HG03175 (cell line): ENCODE results near the gene ZNF169.
"Not testable (repeated sequence)": the region's sequence is repeated elsewhere in the genome, so short reads cannot be mapped to it uniquely, and the experiment has no call there.

Experiments used
- ATAC-seq: cut with Tn5 transposase; IDR thresholded peaks from one replicate; pipeline ENCODE4 v1.9.1; 2021; ENCODE audit warnings: mild to moderate bottlenecking, moderate library complexity; ENCODE audit not compliant: unreplicated experiment

The ZNF169 gene

DNA sequence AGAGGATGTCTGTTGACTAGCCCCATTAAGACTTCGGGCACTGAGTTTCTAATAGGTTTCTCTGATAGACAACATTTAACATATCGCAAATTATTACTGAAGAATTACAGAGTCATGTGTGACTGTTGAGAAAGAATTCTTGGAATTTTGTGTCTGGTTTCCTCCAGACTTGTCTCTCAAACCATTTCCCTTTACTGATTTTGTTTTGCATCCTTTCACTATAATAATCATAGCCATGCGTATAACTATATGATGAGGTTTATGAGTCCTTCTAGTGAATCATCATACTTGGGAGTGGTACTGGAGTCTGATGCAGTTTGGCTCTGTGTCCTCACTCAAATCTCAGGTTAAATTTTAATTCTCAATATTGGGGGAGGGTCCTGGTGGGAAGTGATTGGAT, 27.0 kb downstream of the ZNF169 start:
- ATAC-seq = no peak

DNA sequence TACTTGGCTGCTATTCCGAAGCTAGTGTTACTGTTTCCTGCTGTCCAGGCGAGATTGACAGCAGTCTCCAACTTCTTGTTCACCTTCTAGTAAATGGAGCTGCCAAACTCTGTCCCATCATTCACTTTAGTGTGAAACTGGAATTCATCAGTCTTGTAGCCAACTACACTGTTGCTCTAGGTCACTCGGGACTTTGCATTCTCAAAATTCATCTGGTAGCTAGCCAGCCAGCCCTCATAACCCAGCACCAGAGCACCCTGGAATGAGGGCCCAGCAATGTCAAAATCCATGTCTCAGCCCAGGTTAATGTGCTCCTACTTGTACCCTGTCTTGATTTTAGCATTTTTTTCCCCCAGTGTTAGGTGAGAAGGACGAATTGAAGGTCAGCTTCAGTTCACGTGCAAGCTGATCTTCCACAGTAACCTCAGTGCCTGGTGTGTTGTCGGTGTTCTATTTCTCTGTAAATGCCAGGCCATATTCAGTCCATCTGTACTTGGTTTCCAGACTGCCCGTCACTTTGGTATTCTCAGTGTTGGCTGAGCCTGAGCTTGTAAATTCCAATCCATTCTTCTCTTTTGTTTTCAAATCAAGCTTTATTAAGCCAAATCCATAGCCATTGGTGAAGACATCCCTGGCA, 28.9 kb downstream of the ZNF169 start:
- ATAC-seq = no peak

DNA sequence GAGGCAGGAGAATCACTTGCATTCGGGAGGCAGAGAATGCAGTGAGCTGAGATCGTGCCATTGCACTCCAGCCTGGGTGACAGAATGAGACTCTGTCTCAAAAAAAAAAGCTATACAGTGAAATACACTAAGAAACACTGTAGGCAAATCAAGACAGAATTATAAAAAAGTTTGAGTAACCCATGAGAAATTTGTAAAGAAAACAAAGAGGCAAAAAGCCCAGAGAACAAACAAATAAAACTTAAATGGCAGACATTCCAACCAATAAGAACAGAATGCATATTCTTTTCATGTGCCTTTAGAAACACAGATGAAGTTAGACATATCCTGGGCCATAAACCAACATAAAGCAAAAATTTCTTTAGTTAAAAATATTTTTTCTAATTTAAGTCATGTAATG, 30.6 kb downstream of the ZNF169 start:
- ATAC-seq = no peak

DNA sequence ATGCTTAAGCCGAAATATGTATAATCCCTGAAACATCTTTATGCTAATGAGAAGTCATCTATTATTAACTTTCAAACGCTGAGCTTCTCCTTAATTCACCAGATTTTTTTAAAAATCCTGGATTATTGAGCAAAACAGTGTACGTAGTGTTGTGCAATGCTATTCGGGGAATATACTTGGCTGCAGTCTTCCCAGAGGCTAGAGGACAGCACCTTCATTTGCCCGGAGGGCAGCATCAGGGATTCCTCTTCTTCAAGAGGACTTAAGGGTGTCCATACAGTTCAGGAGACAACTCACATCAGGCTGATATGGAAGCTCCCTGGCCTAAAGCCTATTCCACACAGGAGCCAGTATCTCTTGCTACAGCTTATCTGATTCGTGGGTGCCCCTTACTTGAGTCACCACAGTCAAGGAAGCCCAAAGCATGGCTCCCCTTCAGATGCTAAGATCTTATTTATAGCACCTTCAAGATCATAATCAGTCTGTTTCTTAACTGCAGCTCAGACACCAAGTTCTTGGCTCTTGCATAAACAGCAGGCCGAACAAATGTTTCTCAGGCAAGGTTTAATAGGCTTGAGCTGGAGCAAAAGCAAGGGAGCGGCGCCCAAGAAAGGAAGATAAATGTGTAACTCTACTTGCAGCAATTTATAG, 40.0 kb downstream of the ZNF169 start:
- no peak for ATAC-seq

DNA sequence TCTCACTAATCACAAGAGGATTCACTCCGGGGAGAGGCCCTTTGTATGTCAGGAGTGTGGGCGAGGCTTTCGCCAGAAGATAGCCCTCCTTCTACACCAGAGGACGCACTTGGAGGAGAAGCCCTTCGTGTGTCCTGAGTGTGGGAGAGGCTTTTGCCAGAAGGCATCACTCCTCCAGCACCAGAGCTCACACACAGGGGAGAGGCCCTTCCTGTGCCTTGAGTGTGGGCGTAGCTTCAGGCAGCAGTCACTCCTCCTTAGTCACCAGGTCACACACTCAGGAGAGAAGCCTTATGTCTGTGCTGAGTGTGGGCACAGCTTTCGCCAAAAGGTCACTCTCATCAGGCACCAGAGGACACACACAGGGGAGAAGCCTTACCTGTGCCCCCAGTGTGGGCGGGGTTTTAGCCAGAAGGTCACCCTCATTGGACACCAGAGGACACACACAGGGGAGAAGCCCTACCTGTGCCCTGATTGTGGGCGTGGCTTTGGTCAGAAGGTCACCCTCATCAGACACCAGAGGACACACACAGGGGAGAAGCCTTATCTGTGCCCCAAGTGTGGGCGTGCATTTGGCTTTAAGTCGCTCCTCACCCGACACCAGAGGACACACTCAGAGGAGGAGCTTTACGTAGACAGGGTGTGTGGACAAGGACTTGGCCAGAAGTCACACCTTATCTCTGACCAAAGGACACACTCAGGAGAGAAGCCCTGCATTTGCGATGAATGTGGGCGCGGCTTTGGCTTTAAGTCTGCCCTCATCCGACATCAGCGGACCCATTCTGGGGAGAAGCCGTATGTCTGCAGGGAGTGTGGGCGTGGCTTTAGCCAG, 41.6 kb downstream of the ZNF169 start:
- no peak for ATAC-seq

DNA sequence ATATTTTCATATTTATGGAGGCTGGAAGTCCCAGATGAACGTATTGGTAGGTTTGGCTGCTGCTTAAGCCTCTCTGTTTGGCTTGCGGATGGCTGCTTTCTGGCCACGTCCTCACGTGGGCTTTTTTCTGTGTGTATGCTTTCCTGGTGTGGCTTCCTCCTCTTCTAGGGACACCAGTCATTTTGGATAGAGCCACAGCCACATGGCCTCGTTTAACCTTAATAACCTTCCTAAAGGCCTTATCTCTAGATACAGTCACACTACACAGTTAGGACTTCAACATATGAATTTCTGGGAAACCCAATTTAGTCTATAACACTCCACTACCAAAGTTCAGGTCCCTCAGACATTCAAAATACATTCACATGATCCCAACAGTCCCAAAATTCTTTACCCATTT, 42.5 kb downstream of the ZNF169 start:
- ATAC-seq = no peak

DNA sequence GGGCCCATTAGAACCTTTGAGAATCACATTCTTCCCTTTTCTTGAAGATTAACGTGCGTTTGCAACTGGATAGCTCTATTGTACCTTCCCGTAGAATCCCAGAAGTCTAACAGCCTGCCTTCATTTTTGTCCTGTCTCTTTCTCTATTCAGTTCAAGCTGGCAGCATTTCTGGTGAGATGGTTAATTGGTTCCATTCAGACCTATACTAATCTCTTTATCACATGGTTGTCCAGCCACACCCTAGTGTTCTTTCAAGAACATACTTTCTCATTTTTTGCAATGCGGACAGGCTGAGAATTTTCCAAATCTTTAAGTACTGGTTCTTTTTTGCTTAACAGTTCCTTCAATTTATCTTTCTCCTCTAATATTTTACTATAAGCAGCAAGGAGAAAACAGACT, 43.3 kb downstream of the ZNF169 start:
- ATAC-seq = no peak

DNA sequence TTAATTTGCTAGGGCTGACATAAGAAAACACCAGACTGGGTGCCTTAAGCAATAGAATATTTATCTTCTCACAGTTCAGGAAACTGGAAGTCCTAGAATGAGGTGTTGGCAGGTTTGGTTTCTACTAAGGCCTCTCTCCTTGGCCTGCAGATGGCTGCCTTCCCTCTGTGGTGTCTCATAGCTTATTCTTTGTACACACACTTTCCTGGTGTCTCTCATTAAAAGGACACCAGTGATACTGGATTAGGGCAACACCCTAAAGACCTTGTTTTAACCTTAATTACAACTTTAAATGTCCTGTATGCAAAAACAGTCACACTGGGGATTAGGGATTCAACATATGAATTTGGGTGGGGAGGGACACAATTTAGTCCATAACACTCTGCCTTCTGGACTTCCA, 44.2 kb downstream of the ZNF169 start:
- no peak for ATAC-seq

DNA sequence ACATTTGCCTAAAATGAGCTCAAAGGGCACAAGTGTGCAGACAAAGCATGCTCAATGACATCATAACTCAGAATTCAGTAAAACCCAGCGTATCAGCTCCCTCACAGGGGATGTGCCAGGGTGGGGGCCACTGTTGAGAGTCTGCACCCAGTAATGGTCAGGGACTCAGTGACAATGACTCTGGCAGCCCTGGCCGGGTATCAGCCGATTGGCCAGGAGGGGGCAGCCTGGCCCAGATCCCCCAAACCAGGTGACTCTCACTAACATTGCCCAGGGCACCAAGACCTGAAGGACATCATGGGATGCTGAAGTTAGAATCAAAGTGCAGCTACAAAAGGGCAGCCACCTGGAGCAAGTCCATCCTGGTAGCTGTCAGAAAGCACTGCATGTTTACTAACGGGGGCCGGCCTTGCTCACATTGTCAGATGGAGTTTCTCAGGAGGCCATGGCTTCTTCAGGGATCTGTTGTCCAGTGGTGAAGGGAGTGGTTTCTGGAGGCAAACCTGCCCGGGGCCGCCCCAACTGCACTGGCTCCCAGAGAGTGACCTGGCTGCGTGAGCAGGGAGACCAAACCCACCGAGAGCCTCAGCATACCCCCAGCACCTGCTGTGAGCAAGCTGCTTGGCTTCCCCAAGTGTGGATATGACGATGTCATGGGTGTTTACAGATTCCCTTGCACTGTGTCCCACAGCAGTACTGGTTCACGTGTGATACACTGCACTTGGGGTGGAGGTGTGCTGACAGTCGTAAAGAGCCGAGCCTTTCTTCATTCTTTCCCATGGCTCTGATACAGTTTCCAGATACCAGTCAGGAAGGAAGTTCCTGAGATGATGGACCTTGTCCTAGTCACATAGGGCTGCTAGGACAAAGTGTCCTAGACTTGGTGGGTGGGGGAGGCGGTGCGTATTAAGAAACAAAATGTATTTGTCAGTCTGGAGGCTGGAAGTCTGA, 56.2 kb downstream of the ZNF169 start:
- ATAC-seq = not testable (repeated sequence)

DNA sequence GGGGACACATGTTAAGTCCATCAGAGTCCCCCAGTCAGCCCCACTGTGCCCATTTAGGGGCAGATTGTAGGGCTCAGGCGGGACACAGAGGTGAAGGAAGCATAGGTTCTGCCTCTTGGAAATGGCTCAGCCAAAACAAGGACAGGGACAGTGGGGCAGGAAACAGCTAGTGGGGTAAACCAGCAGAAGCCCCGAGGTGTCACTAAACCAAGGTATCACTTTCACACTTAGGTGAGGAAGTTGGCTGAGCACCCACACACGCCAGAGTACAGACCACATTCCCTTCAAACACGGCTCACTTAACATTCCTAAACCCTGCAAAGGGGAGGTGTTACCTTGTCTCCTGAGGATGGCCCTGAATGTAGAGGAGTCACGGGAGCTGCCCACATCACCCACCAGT, 57.1 kb downstream of the ZNF169 start:
- ATAC-seq = not testable (repeated sequence)

DNA sequence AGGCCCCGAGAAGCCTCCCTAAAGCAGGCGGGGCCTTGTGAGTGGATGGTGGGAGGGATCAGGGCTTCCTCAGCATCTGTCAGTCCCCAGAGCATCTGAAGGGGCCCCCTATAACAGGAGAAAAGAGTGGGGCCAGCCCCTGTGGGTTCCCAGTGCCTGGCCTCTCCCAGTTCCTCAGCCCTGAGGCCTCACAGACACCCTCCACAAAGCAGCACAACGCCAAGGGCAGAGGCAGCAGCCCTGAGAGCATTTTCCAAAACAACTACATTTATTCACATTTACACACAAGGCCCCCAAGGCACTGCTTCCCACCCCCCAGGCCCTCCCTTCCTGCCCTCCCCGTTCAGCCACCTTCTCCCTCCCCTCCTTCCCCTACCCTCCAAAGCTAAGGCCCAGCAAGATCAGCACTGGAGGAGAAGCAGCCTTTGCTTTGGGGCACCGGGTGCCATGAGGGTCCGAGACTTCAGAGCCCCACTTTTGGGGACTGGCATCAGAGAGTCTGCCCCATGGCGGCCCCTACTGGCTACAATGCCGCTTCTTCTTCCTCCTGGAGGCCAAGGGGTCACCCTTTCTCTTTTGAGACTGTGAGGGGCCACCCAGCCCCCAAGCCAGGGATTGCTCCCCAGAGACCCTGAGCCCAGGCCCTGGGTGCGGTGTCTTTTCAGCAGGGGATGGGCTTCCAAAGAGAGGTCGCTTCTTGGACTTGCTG, 59.0 kb downstream of the ZNF169 start:
- ATAC-seq = not testable (repeated sequence)

DNA sequence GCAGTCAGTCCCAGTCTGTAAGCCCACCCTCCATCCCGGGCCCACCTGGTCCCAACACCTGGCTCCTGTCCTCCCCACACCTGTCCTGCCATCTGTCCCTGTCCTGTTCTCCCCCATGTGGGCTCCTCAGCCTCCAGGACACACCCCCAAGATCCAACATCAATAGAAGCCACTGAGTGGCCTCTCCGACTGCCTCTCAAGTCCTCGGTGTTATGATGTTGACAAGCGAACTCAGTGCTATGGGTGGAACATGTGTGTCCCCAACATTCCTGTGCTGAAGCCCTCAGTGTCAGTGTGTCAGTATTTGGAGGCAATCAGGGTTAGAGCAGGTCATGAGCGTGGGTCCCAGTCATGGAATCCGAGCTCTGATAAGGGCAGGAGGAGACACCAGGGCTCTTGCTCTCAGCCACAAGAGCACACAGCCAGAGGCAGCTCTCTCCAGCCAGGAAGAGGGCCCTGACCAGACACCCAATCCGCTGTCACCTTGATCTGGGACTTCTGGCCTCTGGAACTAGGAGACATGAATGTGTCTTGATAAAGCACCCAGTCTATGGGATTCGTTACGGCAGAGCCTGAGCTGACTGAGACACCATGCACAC, 63.3 kb downstream of the ZNF169 start:
- not testable (repeated sequence) for ATAC-seq

DNA sequence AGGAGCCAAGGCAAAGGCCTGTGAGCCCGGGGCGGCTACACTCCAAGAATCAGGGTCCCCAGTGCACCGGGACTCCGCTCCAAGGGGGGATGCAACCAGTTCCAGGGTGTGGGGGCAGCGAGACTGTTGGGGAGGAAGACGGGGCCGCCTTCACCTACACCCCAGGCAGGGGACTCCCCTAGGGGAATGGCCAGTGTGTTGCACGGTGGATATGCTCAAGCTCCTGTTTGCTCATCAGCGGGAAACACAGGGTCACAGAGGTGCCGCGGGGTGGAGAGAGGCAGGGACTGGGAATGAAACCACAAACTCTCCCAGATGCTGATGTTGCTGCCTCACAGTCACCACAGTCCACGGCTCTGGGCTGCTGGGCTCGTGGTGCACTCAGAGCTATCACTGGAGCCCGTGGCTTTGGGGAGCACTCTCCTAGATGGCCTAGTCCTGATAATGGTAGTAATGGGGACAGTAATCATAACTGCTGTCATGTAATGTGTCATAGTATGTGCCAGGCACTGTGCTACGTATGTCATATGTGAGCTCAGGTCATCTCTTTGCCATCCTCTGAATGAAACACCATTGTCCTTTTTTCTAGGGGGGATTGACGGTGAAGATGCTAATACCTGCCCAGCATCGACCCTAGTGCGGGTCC, 64.2 kb downstream of the ZNF169 start:
- ATAC-seq = not testable (repeated sequence)

DNA sequence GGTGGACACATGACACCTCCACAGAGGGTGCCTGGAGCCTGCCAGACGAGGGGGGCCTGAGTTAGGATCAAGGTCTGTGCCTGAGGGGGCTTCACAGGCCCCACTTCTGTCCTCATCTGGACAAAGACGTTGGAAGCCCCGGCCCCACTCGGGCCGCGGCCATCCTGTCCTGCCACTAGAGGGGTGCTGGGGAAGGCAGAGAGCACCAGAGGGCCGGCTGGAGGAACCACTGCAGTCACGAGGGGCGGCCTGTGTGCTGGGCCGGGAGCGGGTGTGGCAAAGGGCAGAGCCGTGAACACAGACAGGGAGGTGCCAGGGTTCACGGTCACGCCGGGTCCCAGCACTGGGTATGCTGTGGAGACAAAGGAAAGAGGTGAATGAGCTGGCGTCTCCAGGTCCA, 66.5 kb downstream of the ZNF169 start:
- not testable (repeated sequence) for ATAC-seq

DNA sequence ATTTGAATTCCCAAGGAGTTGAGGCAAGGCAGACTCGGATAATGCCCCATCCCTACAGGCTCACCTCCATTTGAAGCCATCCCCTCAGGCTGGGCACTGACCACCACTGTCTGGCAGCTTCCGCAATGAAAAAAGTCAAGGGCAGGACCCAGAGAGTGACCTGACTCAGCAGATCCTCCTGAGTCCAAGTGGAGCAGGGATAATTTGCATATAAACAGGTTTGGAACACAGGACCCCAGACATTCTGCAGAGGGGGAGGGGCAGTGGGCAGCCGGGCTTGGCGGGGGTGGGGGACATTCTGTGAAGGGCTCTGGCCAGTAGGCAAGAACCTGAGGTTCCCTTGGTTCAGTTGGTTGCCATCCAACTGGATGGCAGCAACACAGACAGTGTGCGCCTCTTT, 69.4 kb downstream of the ZNF169 start, which contains the start of gene NUTM2F:
Gene NUTM2F, minus strand, starts transcription at position 101 of the 400 bp plus-strand sequence. Its CDS starts 21 bp downstream, at position 80.
- not testable (repeated sequence) for ATAC-seq

DNA sequence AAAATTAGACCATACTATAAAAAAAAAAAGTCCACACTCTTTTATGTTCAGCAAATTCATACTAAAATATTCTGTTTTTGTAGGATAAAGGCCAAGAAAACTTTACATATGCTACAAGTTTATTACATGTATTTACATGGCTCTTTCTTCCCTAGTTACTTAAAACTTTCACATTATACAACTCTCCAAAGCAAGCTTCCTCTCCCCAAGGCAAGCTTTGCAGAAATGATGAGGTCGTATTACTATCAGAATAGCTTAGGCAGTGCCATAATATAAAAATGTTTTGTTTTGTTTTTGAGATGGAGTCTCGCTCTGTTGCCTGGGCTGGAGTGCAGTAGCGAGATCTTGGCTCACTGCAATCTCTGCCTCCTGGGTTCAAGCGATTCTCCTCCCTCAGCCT, 77.3 kb downstream of the ZNF169 start:
- ATAC-seq = not testable (repeated sequence)

DNA sequence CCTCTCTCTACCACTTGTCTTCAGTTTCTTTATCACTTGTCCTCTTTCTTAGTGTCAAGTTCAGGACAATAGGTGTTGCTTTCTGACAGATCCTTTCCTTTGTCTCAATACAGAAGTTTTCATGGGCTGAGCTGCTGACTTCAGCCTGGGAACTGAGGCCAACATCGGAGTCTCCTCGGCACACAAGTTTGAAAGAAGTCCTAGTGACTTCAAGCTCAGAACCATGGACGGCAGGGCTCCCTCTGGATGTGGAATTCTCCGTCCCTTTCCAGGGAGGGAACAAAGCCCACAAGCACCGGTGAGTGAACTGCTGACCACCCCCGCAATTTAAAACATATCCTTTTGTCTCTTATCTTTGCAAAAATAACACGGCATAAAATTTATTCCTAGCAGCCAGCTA, 79.6 kb downstream of the ZNF169 start:
- not testable (repeated sequence) for ATAC-seq

DNA sequence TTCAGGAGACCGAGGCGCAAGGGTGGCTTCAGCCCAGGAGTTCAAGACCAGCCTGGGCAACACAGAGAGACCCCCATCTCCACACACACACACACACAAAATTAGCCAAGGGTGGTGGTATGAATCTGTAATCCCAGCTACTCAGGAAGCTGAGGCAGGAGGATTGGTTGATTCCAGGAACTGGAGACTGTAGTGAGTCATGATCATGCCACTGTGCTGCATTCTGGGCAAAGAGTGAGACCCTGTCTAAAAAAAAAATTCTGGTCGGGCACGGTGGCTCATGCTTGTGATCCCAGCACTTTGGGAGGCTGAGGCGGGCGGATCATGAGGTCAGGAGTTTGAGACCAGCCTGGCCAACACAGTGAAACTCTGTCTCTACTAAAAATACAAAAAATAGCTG, 80.6 kb downstream of the ZNF169 start:
- ATAC-seq = not testable (repeated sequence)

DNA sequence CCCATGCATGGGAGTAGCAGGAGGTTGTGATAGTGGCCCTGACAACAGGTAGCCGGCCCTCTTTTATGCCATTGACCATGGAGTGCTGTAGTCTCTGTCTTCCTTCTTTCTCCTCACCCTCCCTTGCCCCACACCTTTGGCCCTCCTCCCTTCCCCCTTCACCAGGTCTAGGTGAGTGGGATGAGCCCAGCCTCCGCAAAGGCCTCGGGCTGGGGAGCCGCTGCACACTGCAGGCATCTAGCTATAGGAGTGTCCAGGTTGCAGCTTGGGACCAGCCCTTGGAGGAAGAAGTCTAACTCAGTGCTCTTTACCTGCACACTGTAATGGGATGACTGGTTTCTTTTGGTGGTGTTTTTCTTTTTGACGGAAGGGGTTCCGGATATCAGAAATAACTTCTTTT, 81.7 kb downstream of the ZNF169 start:
- not testable (repeated sequence) for ATAC-seq
